SU-DHL-6 (cell line): ENCODE measurements around the gene HUWE1.

ENCODE experiments used
- H2AFZ ChIP-seq: fragments of 200-600 bp; sonication (generic); 2 replicates; pipeline ENCODE4 v1.6.1; 2014; ENCODE audit warnings: low read depth, mild to moderate bottlenecking, moderate library complexity, mixed read lengths, antibody characterized with exemption, low read length; ENCODE audit not compliant: severe bottlenecking
- H3F3A ChIP-seq: fragments of 200-600 bp; shearing (Covaris generic); 2 replicates; pipeline ENCODE4 v1.6.0; 2016; ENCODE audit warnings: antibody characterized with exemption, mild to moderate bottlenecking; ENCODE audit not compliant: insufficient read depth
- H3K27ac ChIP-seq: fragments of 200-600 bp; sonication (generic); 2 replicates; pipeline ENCODE4 v1.5.1; 2016; ENCODE audit warnings: low read depth, mild to moderate bottlenecking, low read length, moderate library complexity, mixed read lengths
- H3K27me3 ChIP-seq: fragments of 200-600 bp; sonication (generic), shearing (Covaris generic); 2 replicates; pipeline ENCODE4 v1.6.0; 2014; ENCODE audit warnings: mild to moderate bottlenecking, low read length
- H3K36me3 ChIP-seq: fragments of 200-600 bp; sonication (generic); 2 replicates; pipeline ENCODE4 v1.6.1; 2014; ENCODE audit warnings: mild to moderate bottlenecking, low read length, mixed read lengths
- H3K4me2 ChIP-seq: fragments of 300-600, 200-600 bp; shearing (Covaris generic), sonication (generic); 2 replicates; pipeline ENCODE4 v1.6.0; 2014; ENCODE audit warnings: low read length, low read depth, mild to moderate bottlenecking; ENCODE audit not compliant: poor library complexity, severe bottlenecking
- H3K4me3 ChIP-seq: fragments of 200-600 bp; sonication (generic); 2 replicates; pipeline ENCODE4 v1.5.1; 2014; ENCODE audit warnings: antibody characterized with exemption, low read length, mild to moderate bottlenecking, mixed read lengths; ENCODE audit not compliant: insufficient read depth, poor library complexity, severe bottlenecking
- H3K79me2 ChIP-seq: fragments of 200-600 bp; sonication (generic); 2 replicates; pipeline ENCODE4 v1.6.1; 2014; ENCODE audit warnings: mild to moderate bottlenecking, low read length, moderate library complexity; ENCODE audit not compliant: insufficient read depth
- H3K9ac ChIP-seq: fragments of 200-600 bp; sonication (generic); 2 replicates; pipeline ENCODE4 v1.7.0; 2014; ENCODE audit warnings: mild to moderate bottlenecking, low read length
- H3K9me2 ChIP-seq: fragments of 200-600 bp; sonication (generic); replicated peaks from 2 replicates; pipeline ENCODE4 v1.6.1; 2014; ENCODE audit warnings: low read length; ENCODE audit not compliant: insufficient read depth
- H3K9me3 ChIP-seq: fragments of 200-600 bp; sonication (generic); 2 replicates; pipeline ENCODE4 v1.6.1; 2014; ENCODE audit warnings: low read length, mixed read lengths; ENCODE audit not compliant: insufficient read depth
- H4K20me1 ChIP-seq: fragments of 200-600 bp; sonication (generic); 2 replicates; pipeline ENCODE4 v1.6.1; 2014; ENCODE audit warnings: low read depth, mild to moderate bottlenecking, antibody characterized with exemption, low read length, moderate library complexity, mixed read lengths
- EZH2phosphoT487 ChIP-seq: fragments of 200-600 bp; sonication (generic), shearing (Covaris generic); conservative IDR thresholded peaks from 2 replicates; pipeline ENCODE4 v1.6.1; 2018; ENCODE audit warnings: mild to moderate bottlenecking, antibody characterized with exemption, low read length, moderate library complexity, mixed read lengths
- TF ChIP-seq, protein P1 (sequence below): fragments of 200-600 bp; sonication (generic); IDR thresholded peaks from one replicate; pipeline ENCODE4 v1.5.1; 2017; ENCODE audit warnings: antibody characterized with exemption, mild to moderate bottlenecking, low read length, moderate library complexity; ENCODE audit not compliant: insufficient read depth, poor library complexity, severe bottlenecking

The HUWE1 gene

DNA sequence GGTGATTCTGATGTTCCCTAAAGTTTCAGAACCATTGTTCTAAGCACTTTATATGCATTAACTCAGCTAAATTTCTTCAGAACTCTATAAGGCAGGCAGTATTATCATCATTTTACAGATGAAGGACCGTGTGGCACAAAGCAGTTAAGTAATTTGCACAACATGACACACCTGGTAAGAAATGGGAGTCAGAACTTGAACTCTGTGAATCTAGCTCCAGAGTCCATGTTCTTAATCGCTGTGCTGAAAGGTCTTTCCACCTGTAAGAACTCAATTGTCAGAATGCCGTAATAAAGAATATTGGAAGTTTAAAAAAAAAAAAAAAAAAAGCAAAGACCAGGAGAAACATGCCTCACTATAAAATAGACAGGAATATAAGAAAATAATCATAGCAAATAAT lies 9.2 kb downstream of the HUWE1 start:
- Histone ChIP-seq H2AFZ (no peak overlapping the region), H3K9ac (no peak overlapping the region), H3K79me2 (peaks cover 88% of the 10 kb centered on the region), H3K9me2 (no peaks in the 10 kb centered on the region), H3K36me3 (peaks cover 28% of the 10 kb centered on the region; the same call in 1 of the 2 replicates), H3F3A (peaks cover 3% of the 10 kb centered on the region; the same call in 1 of the 2 replicates), H3K27ac (no peak overlapping the region), H4K20me1 (peaks cover 23% of the 10 kb centered on the region; the same call in 1 of the 2 replicates), H3K4me3 (no peak overlapping the region), H3K4me2 (no peak overlapping the region), H3K9me3 (no peaks in the 10 kb centered on the region), H3K27me3 (no peaks in the 10 kb centered on the region)
- TF ChIP-seq, protein P1, sequence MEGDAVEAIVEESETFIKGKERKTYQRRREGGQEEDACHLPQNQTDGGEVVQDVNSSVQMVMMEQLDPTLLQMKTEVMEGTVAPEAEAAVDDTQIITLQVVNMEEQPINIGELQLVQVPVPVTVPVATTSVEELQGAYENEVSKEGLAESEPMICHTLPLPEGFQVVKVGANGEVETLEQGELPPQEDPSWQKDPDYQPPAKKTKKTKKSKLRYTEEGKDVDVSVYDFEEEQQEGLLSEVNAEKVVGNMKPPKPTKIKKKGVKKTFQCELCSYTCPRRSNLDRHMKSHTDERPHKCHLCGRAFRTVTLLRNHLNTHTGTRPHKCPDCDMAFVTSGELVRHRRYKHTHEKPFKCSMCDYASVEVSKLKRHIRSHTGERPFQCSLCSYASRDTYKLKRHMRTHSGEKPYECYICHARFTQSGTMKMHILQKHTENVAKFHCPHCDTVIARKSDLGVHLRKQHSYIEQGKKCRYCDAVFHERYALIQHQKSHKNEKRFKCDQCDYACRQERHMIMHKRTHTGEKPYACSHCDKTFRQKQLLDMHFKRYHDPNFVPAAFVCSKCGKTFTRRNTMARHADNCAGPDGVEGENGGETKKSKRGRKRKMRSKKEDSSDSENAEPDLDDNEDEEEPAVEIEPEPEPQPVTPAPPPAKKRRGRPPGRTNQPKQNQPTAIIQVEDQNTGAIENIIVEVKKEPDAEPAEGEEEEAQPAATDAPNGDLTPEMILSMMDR = no peak
- no peak for TF ChIP-seq EZH2phosphoT487

DNA sequence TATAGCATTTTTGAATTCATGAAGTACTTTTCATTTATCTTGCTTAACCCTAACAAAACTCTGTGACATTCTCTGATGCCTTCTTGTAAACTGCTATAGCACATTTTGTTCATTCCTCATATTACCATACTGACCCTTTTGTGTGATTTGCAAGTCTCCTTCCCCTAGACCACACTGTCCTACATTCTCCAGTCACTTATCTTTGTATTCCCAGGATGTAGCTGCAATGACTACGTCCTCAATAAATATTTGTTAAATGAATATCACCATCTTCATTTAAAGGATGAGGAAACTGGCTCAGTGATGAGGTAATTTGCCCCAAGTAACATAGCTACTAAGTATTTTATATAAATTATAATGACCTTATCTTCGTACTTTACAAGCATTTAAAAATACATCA lies 11.9 kb downstream of the HUWE1 start:
- H3K9me3 ChIP-seq = no peaks in the 10 kb centered on the region
- no peak overlapping the region for H3K27ac ChIP-seq
- no peaks in the 10 kb centered on the region for H3K9me2 ChIP-seq
- H3K4me2 ChIP-seq = no peak overlapping the region
- peaks cover 13% of the 10 kb centered on the region; the same call in 1 of the 2 replicates for H3K36me3 ChIP-seq
- 0 out of 2 replicates have a peak, but pooled peaks cover 16% of the 10 kb centered on the region for H4K20me1 ChIP-seq
- H2AFZ ChIP-seq = no peak overlapping the region
- H3K4me3 ChIP-seq = no peak overlapping the region
- H3F3A ChIP-seq = peaks cover 3% of the 10 kb centered on the region; the same call in 1 of the 2 replicates
- H3K27me3 ChIP-seq = no peaks in the 10 kb centered on the region
- TF ChIP-seq, protein P1 = no peak
- TF ChIP-seq EZH2phosphoT487 = no peak
- peaks cover 72% of the 10 kb centered on the region for H3K79me2 ChIP-seq
- H3K9ac ChIP-seq = no peak overlapping the region

DNA sequence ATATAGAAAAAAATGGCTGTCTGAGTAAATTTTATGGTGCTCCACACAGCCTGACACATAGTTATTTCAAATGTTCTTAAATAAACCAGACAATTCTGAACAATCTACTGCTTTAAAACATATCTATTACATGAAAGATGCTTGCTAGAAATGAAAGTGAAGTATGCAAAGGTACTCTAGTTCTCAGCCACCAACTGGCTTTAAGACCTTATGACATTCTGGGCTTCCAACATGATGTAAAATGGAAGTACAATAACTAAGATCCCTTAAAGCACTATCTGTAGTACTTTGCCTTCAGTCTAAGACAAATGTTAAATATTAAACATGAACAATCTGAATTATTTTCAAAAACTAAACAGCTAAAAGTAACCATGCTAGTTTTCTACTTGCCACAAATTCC lies 17.3 kb downstream of the HUWE1 start:
- Histone ChIP-seq H4K20me1 (0 out of 2 replicates have a peak, but pooled peaks cover 9% of the 10 kb centered on the region), H3K4me3 (no peak overlapping the region), H3K27me3 (no peaks in the 10 kb centered on the region), H3K79me2 (peaks cover 65% of the 10 kb centered on the region), H3F3A (peaks cover 3% of the 10 kb centered on the region; the same call in 1 of the 2 replicates), H3K9me2 (no peaks in the 10 kb centered on the region), H3K27ac (no peak overlapping the region), H3K4me2 (no peak overlapping the region), H3K36me3 (peaks cover 3% of the 10 kb centered on the region; the same call in 1 of the 2 replicates), H3K9me3 (no peaks in the 10 kb centered on the region), H2AFZ (no peak overlapping the region), H3K9ac (no peak overlapping the region)
- TF ChIP-seq, protein P1 = no peak
- no peak for TF ChIP-seq EZH2phosphoT487
